ENCODE data around the gene NXPH3. TPM values are rescaled to one million over a fixed set of nuclear protein-coding genes. Genes with fewer than 3 reads are reported as not detected.
"Not testable (repeated sequence)": the region's sequence is repeated elsewhere in the genome, so short reads cannot be mapped to it uniquely, and the experiment has no call there.

Gene NXPH3
- total RNA-seq, 4 donors from 2014 or later: 0.53 to 3.8 (median 1.5) TPM

DNA sequence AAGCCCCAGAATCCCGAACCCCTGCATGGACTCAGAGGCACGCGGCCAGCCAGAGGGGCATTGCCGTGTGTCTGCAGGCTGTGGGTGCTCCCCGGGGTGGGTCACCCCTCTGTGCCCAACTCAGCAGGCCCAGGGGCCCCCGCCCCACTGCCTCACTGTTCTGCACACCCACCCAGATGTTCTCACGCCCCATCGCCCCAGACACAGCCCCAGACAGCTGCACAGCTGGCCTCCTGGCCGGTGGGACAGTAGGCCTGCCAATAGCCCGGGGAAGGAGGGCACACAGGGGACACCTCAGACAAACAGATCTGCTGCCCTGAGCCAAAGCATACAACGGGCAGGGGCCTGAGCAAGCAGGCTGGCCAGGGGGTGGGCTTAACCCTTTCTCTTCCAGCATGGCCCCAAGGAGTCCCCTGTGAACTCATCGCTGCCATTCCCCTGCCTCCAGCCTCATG lies 27.6 kb upstream of the NXPH3 start:
- no peak for DNase-seq
- TF ChIP-seq CTCF (IDR thresholded peaks at IDR 0.05) (no peak), POLR2A (IDR thresholded peaks at IDR 0.05) (no peak)
- peaks cover 0 to 69% (median 0%) of the 10 kb centered on the region in 4 donors for H3K27me3 ChIP-seq
- no peak overlapping the region for H3K27ac ChIP-seq
- 50 to 77% methylated on average over 2 to 7 of the region's 12 CpGs for WGBS, 2 donors
- H3K4me3 ChIP-seq: no peak overlapping the region
- no peaks in the 10 kb centered on the region for H3K36me3 ChIP-seq
- intact Hi-C loops (cut with DNase I): loop anchor here (5.0 kb wide), 1 partner anchor 51 kb away; the partner anchor contains the start of gene NGFR
- H3K4me1 ChIP-seq: peaks cover 0 to 28% (median 19%) of the 10 kb centered on the region in 3 donors
- H3K9me3 ChIP-seq: no peaks in the 10 kb centered on the region

DNA sequence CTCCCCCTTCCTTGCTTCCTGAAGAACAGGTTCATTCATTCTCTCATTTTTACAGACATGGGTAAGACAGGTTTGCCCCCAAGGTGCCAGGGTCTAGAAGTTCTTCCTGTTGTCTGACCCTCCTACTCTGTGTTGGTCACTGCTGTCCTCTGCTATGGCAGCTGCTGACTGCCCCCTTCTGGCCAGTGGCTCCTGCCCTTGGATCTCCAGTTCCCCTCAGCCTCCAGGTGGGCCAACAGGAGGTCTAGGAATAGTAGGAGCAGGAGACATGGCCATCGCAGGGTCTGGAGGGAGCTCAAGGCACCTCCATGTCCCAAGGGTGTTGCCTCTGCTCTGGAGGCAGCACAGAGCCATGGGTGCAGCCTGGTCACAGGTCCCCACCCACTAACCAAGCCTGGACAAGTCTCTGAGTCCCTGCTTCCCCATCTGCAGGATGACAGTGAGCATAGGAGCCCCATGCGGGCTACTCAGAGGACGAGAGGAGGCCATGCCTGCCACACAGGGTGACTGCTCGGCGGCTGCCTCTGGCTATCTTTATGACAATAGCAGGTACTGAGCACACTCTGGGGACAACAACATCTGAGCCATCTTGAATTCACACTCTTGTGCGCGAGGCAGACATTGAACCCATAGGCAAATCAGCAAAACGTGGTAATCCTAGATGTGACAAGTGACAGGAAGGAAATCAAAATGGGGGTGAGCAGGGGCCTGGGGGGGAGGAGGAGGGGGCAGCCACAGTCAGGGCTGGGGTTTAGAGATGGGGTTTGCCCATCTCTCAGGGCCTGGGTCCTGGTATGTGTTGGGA lies 27.0 kb upstream of the NXPH3 start:
- Histone ChIP-seq H3K9me3 (no peaks in the 10 kb centered on the region), H3K27ac (no peak overlapping the region), H3K4me3 (no peak overlapping the region), H3K27me3 (peaks cover 0 to 74% (median 0%) of the 10 kb centered on the region in 4 donors), H3K36me3 (no peaks in the 10 kb centered on the region), H3K4me1 (peaks cover 0 to 24% (median 15%) of the 10 kb centered on the region in 3 donors)
- intact Hi-C loops (cut with DNase I): loop anchor here (5.0 kb wide), 1 partner anchor 51 kb away; the partner anchor contains the start of gene NGFR
- 25 to 35% methylated on average over 1 to 4 of the region's 8 CpGs for WGBS, 2 donors
- DNase-seq: no peak
- no peak for TF ChIP-seq POLR2A (IDR thresholded peaks at IDR 0.05)
- TF ChIP-seq CTCF (IDR thresholded peaks at IDR 0.05): peak in 5 of 6 experiments; percentile 9 to 39 (median 36)

DNA sequence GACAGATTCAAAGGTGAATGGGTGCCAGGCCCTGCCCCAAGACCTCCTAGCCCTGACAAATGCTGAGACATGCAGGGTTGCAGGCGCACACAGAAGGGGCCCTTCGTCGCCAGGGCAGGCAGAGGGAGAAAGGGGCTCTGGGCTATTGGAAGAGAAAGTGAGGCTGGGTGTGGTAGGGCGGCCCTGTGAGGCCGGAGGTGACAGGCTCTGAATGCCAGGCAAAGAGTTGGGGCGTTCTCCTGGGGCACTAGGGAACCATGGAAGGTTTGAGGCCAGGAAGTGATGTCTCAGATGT lies 26.4 kb upstream of the NXPH3 start:
- intact Hi-C loops (cut with DNase I): loop anchor here (5.0 kb wide), 1 partner anchor 52 kb away; the partner anchor contains the start of gene NGFR
- no peak for DNase-seq
- WGBS, 2 donors: 67 to 75% methylated on average over 4 to 6 of the region's 6 CpGs

GRCh38 chr17:49549691-49550678 lies 25.7 kb upstream of the NXPH3 start:
- Histone ChIP-seq H3K27ac (no peak overlapping the region), H3K27me3 (peaks cover 0 to 73% (median 0%) of the 10 kb centered on the region in 4 donors), H3K4me1 (peaks cover 0 to 29% (median 16%) of the 10 kb centered on the region in 3 donors), H3K9me3 (no peaks in the 10 kb centered on the region), H3K4me3 (no peak overlapping the region), H3K36me3 (no peaks in the 10 kb centered on the region)
- intact Hi-C loops (cut with DNase I): loop anchor here (5.0 kb wide), 1 partner anchor 53 kb away; the partner anchor contains the start of gene NGFR
- no peak for DNase-seq
- WGBS, 2 donors: 83 to 90% methylated on average over 7 to 12 of the region's 20 CpGs
- TF ChIP-seq POLR2A (IDR thresholded peaks at IDR 0.05): no peak
- no peak for TF ChIP-seq CTCF (IDR thresholded peaks at IDR 0.05)

More for the DNA sequence above, 26.4 kb upstream of the NXPH3 start:
- H3K9me3 ChIP-seq: no peaks in the 10 kb centered on the region
- no peak overlapping the region for H3K4me3 ChIP-seq
- no peak for TF ChIP-seq POLR2A (IDR thresholded peaks at IDR 0.05)
- no peak for TF ChIP-seq CTCF (IDR thresholded peaks at IDR 0.05)
- H3K27ac ChIP-seq: no peak overlapping the region
- H3K4me1 ChIP-seq: peaks cover 0 to 24% (median 15%) of the 10 kb centered on the region in 3 donors
- no peaks in the 10 kb centered on the region for H3K36me3 ChIP-seq
- peaks cover 0 to 74% (median 0%) of the 10 kb centered on the region in 4 donors for H3K27me3 ChIP-seq

GRCh38 chr17:49550764-49551163 lies 24.9 kb upstream of the NXPH3 start:
- H3K27me3 ChIP-seq: peaks cover 0 to 75% (median 0%) of the 10 kb centered on the region in 4 donors
- H3K4me3 ChIP-seq; H3K27ac ChIP-seq; DNase-seq; intact Hi-C loops (cut with DNase I); H3K9me3 ChIP-seq; H3K36me3 ChIP-seq: not testable (repeated sequence)
- H3K4me1 ChIP-seq: peaks cover 0 to 37% (median 20%) of the 10 kb centered on the region in 3 donors
- WGBS, 2 donors: 90 to 92% methylated on average over 5 to 9 of the region's 9 CpGs

Data from esophagus squamous epithelium (tissue), 5 donors.